Activated B cell treated with CpG ODN at 0.5 μM for 24 hours (primary cell): ENCODE data around the gene GLB1L2. TPM values are rescaled to one million over a fixed set of nuclear protein-coding genes. Genes with fewer than 3 reads are reported as not detected.

Experiments
- ATAC-seq: fragments of 200-7000 bp; cut with Tn5 transposase; one replicate; pipeline ENCODE4 v1.10.0; 2021; ENCODE audit warnings: low read depth, mild to moderate bottlenecking, moderate library complexity
- CTCF ChIA-PET: fragments of 350-600 bp; sonication (Branson Sonifier 250); formaldehyde crosslinking; loops from one replicate; lab custom pipeline; 2021; ENCODE audit warnings: antibody characterized with exemption; lab: Charles Lee
- POLR2A ChIA-PET: fragments of 350-600 bp; sonication (Branson Sonifier 250); formaldehyde crosslinking; loops from one replicate; lab custom pipeline; 2021; ENCODE audit warnings: antibody characterized with exemption; lab: Charles Lee
- DNase-seq: peaks from one replicate; pipeline ENCODE4 v3.0.0; 2022
- H3K27ac Mint-ChIP-seq: one replicate; pipeline ENCODE4 v1.8.0; 2020; ENCODE audit warnings: mixed read lengths
- H3K27me3 Mint-ChIP-seq: one replicate; pipeline ENCODE4 v1.8.0; 2021; ENCODE audit warnings: mixed read lengths
- H3K36me3 Mint-ChIP-seq: one replicate; pipeline ENCODE4 v1.8.0; 2021; ENCODE audit warnings: low read depth, mixed read lengths
- H3K4me1 Mint-ChIP-seq: one replicate; pipeline ENCODE4 v1.8.0; 2021; ENCODE audit warnings: mixed read lengths
- H3K4me3 Mint-ChIP-seq: one replicate; pipeline ENCODE4 v1.8.0; 2020; ENCODE audit warnings: mild to moderate bottlenecking, mixed read lengths
- H3K9me3 Mint-ChIP-seq: one replicate; pipeline ENCODE4 v1.8.0; 2020; ENCODE audit warnings: mixed read lengths
- intact Hi-C: fragments of 100-400 bp; cut with micrococcal nuclease; formaldehyde crosslinking; loops from one replicate; pipeline ENCODE4 v1.15.1; 2024
- total RNA-seq: library from RNA; stranded (reverse); gene quantifications from 2 replicates; pipeline ENCODE4 v1.2.3, GENCODE V29; 2022
- TF ChIP-seq, protein P1 (sequence below): fragments of 200-600 bp; IDR thresholded peaks from one replicate; pipeline ENCODE4 v1.8.0; 2022; ENCODE audit warnings: antibody characterized with exemption, mild to moderate bottlenecking

GLB1L2 gene
- total RNA-seq, 1 donor from 2014 or later: 0.33 TPM

DNA sequence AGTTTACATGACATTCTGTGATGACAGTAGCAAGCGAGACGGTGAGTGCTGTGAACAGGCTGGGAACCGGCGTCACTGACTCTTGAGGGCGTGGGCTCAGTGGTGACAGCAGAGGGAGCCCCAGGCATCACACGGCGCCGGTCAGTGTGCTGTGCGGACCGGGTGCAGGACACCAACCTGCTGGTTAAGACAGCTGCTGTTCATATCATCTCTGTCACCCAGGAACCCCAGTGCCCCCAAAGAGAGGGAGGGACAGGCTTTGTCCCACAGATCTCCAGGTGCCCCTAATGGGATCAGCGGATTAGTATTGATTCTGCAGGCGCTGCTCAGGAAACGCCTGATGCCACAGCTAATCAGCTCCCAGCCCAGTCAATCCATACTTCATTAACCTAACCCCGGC lies 61.9 kb downstream of the GLB1L2 start:
- ATAC-seq: no peak
- Mint-ChIP-seq H3K9me3 (no peaks in the 10 kb centered on the region), H3K36me3 (no peaks in the 10 kb centered on the region), H3K27ac (no peak overlapping the region), H3K4me3 (no peak overlapping the region), H3K4me1 (no peaks in the 10 kb centered on the region), H3K27me3 (peaks cover 6% of the 10 kb centered on the region)
- TF ChIP-seq, protein P1, sequence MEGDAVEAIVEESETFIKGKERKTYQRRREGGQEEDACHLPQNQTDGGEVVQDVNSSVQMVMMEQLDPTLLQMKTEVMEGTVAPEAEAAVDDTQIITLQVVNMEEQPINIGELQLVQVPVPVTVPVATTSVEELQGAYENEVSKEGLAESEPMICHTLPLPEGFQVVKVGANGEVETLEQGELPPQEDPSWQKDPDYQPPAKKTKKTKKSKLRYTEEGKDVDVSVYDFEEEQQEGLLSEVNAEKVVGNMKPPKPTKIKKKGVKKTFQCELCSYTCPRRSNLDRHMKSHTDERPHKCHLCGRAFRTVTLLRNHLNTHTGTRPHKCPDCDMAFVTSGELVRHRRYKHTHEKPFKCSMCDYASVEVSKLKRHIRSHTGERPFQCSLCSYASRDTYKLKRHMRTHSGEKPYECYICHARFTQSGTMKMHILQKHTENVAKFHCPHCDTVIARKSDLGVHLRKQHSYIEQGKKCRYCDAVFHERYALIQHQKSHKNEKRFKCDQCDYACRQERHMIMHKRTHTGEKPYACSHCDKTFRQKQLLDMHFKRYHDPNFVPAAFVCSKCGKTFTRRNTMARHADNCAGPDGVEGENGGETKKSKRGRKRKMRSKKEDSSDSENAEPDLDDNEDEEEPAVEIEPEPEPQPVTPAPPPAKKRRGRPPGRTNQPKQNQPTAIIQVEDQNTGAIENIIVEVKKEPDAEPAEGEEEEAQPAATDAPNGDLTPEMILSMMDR: no peak
- CTCF ChIA-PET: no interaction called here
- POLR2A ChIA-PET: no interaction called here
- DNase-seq: no peak
- intact Hi-C loops: no loop called here

DNA sequence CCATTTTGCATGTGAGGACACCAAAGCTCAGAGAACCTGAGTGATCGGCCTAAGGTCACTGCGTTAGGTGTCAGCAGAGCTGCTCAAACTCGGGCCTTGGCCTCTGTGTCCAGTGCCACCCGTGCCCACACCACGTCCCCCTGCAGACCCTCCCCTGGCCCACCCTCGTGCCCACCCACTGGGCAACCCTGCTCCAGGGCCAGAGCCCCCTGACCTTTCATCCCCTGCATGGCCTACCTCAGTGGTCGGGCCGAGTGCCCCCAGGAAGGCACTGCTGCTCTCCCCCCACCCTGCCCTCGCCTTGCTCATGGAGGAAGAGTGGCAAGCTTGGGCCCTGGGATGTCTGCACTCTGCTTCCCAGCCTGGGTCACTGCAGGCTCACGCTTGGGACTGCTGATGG lies 62.5 kb downstream of the GLB1L2 start:
- Mint-ChIP-seq H3K4me1 (no peaks in the 10 kb centered on the region), H3K27ac (no peak overlapping the region), H3K4me3 (no peak overlapping the region), H3K36me3 (no peaks in the 10 kb centered on the region), H3K9me3 (no peaks in the 10 kb centered on the region), H3K27me3 (peaks cover 6% of the 10 kb centered on the region)
- TF ChIP-seq, protein P1: no peak
- CTCF ChIA-PET: no interaction called here
- intact Hi-C loops: no loop called here
- DNase-seq: no peak
- POLR2A ChIA-PET: no interaction called here
- no peak for ATAC-seq

DNA sequence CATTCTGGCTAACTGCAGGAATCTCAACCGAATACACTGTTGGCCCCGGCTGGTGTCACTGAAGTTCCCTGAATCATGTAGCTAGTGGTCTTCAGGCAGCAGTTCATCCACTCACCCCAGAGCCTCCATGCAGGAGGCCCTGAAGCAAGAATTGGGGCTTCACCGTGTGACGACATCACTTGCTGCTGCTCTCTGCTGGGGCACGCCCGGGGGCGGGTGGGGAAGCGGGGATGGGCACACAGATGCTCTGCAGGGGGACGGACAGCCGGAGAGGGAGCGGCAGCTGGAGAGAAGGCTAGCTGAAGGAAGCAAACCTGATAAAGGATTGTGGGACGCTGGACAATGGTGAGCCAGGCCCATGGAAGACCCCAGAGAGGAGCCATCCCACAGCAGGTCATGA lies 63.2 kb downstream of the GLB1L2 start:
- H3K4me1 Mint-ChIP-seq: no peaks in the 10 kb centered on the region
- H3K36me3 Mint-ChIP-seq: no peaks in the 10 kb centered on the region
- ChIA-PET POLR2A (no interaction called here), CTCF (no interaction called here)
- TF ChIP-seq, protein P1: no peak
- no peaks in the 10 kb centered on the region for H3K9me3 Mint-ChIP-seq
- no peak overlapping the region for H3K27ac Mint-ChIP-seq
- no peak for ATAC-seq
- peaks cover 6% of the 10 kb centered on the region for H3K27me3 Mint-ChIP-seq
- DNase-seq: no peak
- intact Hi-C loops: no loop called here
- H3K4me3 Mint-ChIP-seq: no peak overlapping the region

DNA sequence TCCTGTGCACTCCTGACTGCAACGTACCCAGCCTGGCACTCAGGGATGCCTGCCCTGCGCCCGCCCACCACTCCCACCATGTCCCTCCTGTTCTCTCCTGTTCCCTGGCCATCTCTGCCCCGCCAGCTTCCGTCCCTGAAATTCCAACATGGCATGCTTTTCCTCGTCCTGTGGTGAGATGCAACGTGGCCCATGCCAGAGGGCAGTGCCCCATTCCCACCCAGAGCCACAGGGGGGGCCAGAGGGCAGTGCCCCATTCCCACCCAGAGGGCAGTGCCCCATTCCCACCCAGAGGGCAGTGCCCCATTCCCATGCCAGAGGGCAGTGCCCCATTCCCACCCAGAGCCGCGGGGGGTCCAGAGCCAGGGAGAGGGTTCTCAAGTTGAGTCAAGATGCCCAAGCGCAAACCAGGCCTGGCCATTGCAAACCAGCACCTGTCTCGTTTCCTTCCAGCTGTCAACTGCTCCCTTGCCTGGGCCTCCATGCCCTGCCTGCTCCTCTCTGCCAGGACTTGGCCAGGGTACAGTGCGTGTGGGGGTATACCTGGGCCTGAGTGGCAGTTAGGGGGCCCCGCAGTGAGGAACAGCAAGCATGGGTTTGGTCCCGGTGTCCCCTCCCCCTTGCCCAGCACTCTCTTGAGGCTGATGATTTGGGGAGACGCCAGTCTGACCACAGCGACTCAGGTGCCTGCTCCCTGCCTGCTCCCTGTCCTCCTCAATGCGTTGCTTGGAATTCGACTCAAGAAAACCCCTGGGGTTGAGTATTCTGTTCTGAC lies 65.7 kb downstream of the GLB1L2 start:
- ATAC-seq: no peak
- CTCF ChIA-PET: no interaction called here
- TF ChIP-seq, protein P1: no peak
- no peaks in the 10 kb centered on the region for H3K4me1 Mint-ChIP-seq
- POLR2A ChIA-PET: no interaction called here
- H3K9me3 Mint-ChIP-seq: peaks cover 3% of the 10 kb centered on the region
- H3K4me3 Mint-ChIP-seq: no peak overlapping the region
- intact Hi-C loops: no loop called here
- H3K27ac Mint-ChIP-seq: no peak overlapping the region
- H3K36me3 Mint-ChIP-seq: no peaks in the 10 kb centered on the region
- DNase-seq: no peak
- peaks cover 11% of the 10 kb centered on the region for H3K27me3 Mint-ChIP-seq

DNA sequence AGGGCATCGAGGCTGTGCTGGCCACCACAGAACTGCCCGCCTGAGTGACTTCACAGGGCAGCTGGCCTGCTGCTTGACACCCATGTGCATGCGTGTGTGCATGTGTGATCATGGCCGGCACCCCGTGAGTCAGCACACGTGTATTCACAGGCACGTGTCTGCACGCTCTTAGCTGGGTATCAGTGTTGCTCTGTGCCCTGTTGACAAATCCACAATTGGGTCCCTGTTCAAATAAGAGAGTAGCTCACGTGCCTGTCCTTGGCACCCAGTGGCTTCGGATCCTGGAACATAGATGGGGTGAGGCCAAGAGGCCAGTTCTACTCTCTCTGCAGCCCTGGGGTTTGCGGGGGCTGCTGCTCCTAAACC lies 66.3 kb downstream of the GLB1L2 start:
- peaks cover 11% of the 10 kb centered on the region for H3K27me3 Mint-ChIP-seq
- H3K4me1 Mint-ChIP-seq: no peaks in the 10 kb centered on the region
- ATAC-seq (no peak), DNase-seq (no peak)
- ChIA-PET CTCF (no interaction called here), POLR2A (no interaction called here)
- H3K4me3 Mint-ChIP-seq: no peak overlapping the region
- no peaks in the 10 kb centered on the region for H3K36me3 Mint-ChIP-seq
- peaks cover 3% of the 10 kb centered on the region for H3K9me3 Mint-ChIP-seq
- TF ChIP-seq, protein P1: no peak
- H3K27ac Mint-ChIP-seq: no peak overlapping the region
- intact Hi-C loops: no loop called here
